A549 treated with ZK216348 at 1 μM for 4 hours (cell line): Measurements from ENCODE around the gene ACER2. TPM values are rescaled to one million over a fixed set of nuclear protein-coding genes. Genes with fewer than 3 reads are reported as not detected.

Source experiments
- total RNA-seq: library from RNA; stranded (reverse); fragments of 200-300 nt; extraction: Qiagen RNA extraction; gene quantifications from 5 replicates; pipeline ENCODE4 v1.2.3, GENCODE V29; 2022; ENCODE audit warnings: low read depth

ACER2 gene
- total RNA-seq: 1.5 to 3.1 TPM (median 2.6 TPM) in 5 replicates

DNA sequence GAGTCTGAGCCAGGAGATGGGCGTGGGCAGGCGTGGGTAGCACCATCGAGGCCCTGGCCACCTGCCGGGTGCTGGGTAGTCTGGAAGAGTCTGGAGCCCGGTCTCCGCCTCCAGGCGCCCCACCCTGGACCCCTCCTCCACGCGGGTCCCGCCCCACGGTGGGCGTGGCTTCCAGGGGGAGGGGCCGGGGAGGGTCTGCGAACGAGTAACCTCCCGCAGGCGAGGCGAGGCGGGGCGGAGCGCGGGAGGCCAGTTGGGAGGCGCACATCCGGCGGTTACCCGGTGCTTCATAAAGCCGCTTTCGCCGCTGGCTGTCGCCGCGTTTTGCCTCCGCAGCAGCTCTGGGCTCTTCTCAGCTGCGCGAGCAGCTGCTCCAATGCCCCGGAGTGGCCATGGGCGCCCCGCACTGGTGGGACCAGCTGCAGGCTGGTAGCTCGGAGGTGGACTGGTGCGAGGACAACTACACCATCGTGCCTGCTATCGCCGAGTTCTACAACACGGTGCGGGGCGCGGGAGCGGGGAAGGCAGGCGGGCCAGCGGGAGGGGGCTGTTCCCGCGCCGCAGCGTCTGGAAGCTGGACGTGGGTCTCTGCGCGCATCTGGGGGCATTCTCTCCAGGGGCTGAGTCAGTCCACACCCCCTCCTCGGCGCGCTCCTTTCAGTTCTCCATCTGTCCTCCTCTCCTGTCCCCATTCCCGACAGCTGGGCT, at the start of gene ACER2:
TSS of gene ACER2 (plus strand) at position 317 of the 708 bp plus-strand sequence. CDS start at position 393, 76 bp downstream.

Other genes with a start within 250 kb of the ACER2 start
- gene DENND4C, start 178.3 kb upstream of the ACER2 start, total RNA-seq: 12.6 to 19.1 TPM (median 17.7 TPM) in 5 replicates
- gene RPS6, start 28.8 kb upstream of the ACER2 start, total RNA-seq: 2,583 to 2,743 TPM (median 2,703 TPM) in 5 replicates